MM.1S (cell line): ENCODE results near the gene SGMS1.
"Not testable (repeated sequence)": the region's sequence is repeated elsewhere in the genome, so short reads cannot be mapped to it uniquely, and the experiment has no call there.

Source experiments
- CTCF ChIP-seq: fragments of 300-600 bp; sonication (generic); IDR thresholded peaks from 2 replicates; pipeline ENCODE4 v1.5.1; 2016; ENCODE audit warnings: antibody characterized with exemption, low read length, mixed read lengths
- EZH2 ChIP-seq: fragments of 300-600 bp; sonication (generic); optimal IDR thresholded peaks from 2 replicates; pipeline ENCODE3; 2017; ENCODE audit warnings: low read depth, mild to moderate bottlenecking, antibody characterized with exemption, low read length, mixed read lengths
- EZH2phosphoT487 ChIP-seq: fragments of 300-600 bp; sonication (generic); IDR thresholded peaks from 2 replicates; pipeline ENCODE4 v1.6.1; 2018; ENCODE audit warnings: antibody characterized with exemption, low read length

DNA sequence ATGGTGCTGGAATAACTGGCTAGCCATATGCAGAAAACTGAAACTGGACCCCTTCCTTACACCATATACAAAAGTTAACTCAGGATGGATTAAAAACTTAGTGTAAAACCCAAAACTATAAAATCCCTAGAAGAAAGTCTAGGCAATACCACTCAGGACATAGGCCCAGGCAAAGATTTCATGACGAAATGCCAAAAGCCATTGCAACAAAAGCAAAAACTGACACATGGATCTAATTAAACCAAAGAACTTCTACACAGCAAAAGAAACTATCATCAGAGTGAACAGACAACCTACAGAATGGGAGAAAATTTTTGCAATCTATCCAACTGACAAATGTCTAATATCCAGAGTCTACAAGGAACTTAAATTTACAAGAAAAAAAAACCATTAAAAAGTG is 75.3 kb downstream of the SGMS1 start:
- TF ChIP-seq CTCF, EZH2, EZH2phosphoT487: not testable (repeated sequence)
